NCI-H510A treated with DMSO at 0.1 percent for 48 hours (cell line): ENCODE data around the gene LRP4.

ENCODE experiments used
- DNase-seq: peaks from one replicate; lab custom pipeline; 2025; lab: John Stamatoyannopoulos, UW

The LRP4 gene

GRCh38 chr11:46892838-46893237 lies 25.5 kb downstream of the LRP4 start:
- DNase-seq = no peak

GRCh38 chr11:46892109-46892508 lies 26.2 kb downstream of the LRP4 start:
- no peak for DNase-seq

- DNase-seq = no peak
Measured at GRCh38 chr11:46890665-46891064, 27.7 kb downstream of the LRP4 start.

GRCh38 chr11:46889689-46890475 lies 28.5 kb downstream of the LRP4 start:
- DNase-seq = peak; percentile 15

- DNase-seq = no peak
Measured at GRCh38 chr11:46889251-46889650, 29.1 kb downstream of the LRP4 start.

GRCh38 chr11:46888636-46889035 lies 29.7 kb downstream of the LRP4 start:
- DNase-seq = no peak

- no peak for DNase-seq
Measured at GRCh38 chr11:46886211-46886610, 32.1 kb downstream of the LRP4 start.

GRCh38 chr11:46879056-46879585 lies 39.2 kb downstream of the LRP4 start:
- no peak for DNase-seq

- DNase-seq = no peak
Measured at GRCh38 chr11:46877580-46877979, 40.8 kb downstream of the LRP4 start.

- DNase-seq = no peak
Measured at GRCh38 chr11:46876471-46876870, 41.9 kb downstream of the LRP4 start.

GRCh38 chr11:46874586-46874985 lies 43.8 kb downstream of the LRP4 start:
- no peak for DNase-seq

GRCh38 chr11:46868912-46869311 lies 49.4 kb downstream of the LRP4 start:
- no peak for DNase-seq

GRCh38 chr11:46865340-46865739 lies 53.0 kb downstream of the LRP4 start:
- no peak for DNase-seq

GRCh38 chr11:46860218-46860617 lies 58.1 kb downstream of the LRP4 start:
- DNase-seq = no peak

GRCh38 chr11:46858920-46859546 lies 59.3 kb downstream of the LRP4 start:
- DNase-seq = no peak

GRCh38 chr11:46857666-46858065 lies 60.7 kb downstream of the LRP4 start:
- DNase-seq = no peak

GRCh38 chr11:46856605-46857343 lies 61.6 kb downstream of the LRP4 start:
- no peak for DNase-seq

GRCh38 chr11:46855863-46856262 lies 62.5 kb downstream of the LRP4 start:
- DNase-seq = no peak

GRCh38 chr11:46855167-46855566 lies 63.2 kb downstream of the LRP4 start:
- DNase-seq = no peak

GRCh38 chr11:46850829-46851380 lies 67.4 kb downstream of the LRP4 start:
- DNase-seq = no peak

GRCh38 chr11:46849631-46850030 lies 68.7 kb downstream of the LRP4 start:
- no peak for DNase-seq

GRCh38 chr11:46846510-46846830 lies 71.9 kb downstream of the LRP4 start:
- DNase-seq = no peak
